Hematopoietic multipotent progenitor cell treated with erythropoietin and hydrocortisone succinate and interleukin-3 and kit ligand, for 8 days (in vitro differentiated cells): ENCODE data around the gene VEGFA.

Source experiments
- DNase-seq: peaks from one replicate; pipeline ENCODE4 v3.0.0-alpha.2; 2015

Gene VEGFA

GRCh38 chr6:43769526-43770371 lies at the start of gene VEGFA:
TSS of gene VEGFA (plus strand) at chr6:43770211.
- DNase-seq = peak; percentile 90

GRCh38 chr6:43720999-43721398 lies 49.0 kb upstream of the VEGFA start:
- no peak for DNase-seq

GRCh38 chr6:43722920-43723545 lies 47.0 kb upstream of the VEGFA start:
- no peak for DNase-seq

GRCh38 chr6:43723737-43724295 lies 46.2 kb upstream of the VEGFA start:
- peak; percentile 91 for DNase-seq

GRCh38 chr6:43724354-43724753 lies 45.7 kb upstream of the VEGFA start:
- no peak for DNase-seq

- peak; percentile 98 for DNase-seq
Measured at GRCh38 chr6:43724914-43725642, 44.9 kb upstream of the VEGFA start.

- DNase-seq = peak; percentile 38
Measured at GRCh38 chr6:43725643-43726580, 44.1 kb upstream of the VEGFA start.

GRCh38 chr6:43727634-43728033 lies 42.4 kb upstream of the VEGFA start:
- DNase-seq = no peak

GRCh38 chr6:43728586-43728985 lies 41.4 kb upstream of the VEGFA start:
- DNase-seq = no peak

- DNase-seq = no peak
Measured at GRCh38 chr6:43729537-43729936, 40.5 kb upstream of the VEGFA start.

GRCh38 chr6:43730634-43731033 lies 39.4 kb upstream of the VEGFA start:
- no peak for DNase-seq

GRCh38 chr6:43733471-43734293 lies 36.3 kb upstream of the VEGFA start:
- DNase-seq = peak; percentile 25

- no peak for DNase-seq
Measured at GRCh38 chr6:43734294-43734665, 35.7 kb upstream of the VEGFA start.

- no peak for DNase-seq
Measured at GRCh38 chr6:43735642-43736199, 34.3 kb upstream of the VEGFA start.

- DNase-seq = no peak
Measured at GRCh38 chr6:43736211-43736786, 33.7 kb upstream of the VEGFA start.

- DNase-seq = no peak
Measured at GRCh38 chr6:43736844-43737243, 33.2 kb upstream of the VEGFA start.

- peak; percentile 31 for DNase-seq
Measured at GRCh38 chr6:43737272-43738081, 32.5 kb upstream of the VEGFA start.

- DNase-seq = no peak
Measured at GRCh38 chr6:43738267-43738676, 31.7 kb upstream of the VEGFA start.

- no peak for DNase-seq
Measured at GRCh38 chr6:43738877-43739641, 31.0 kb upstream of the VEGFA start.
